Astrocyte (in vitro differentiated cells and primary cell): ENCODE measurements around the gene PARP8. TPM values are rescaled to one million over a fixed set of nuclear protein-coding genes. Genes with fewer than 3 reads are reported as not detected.

ENCODE experiments used
- DNase-seq: peaks from one replicate; pipeline ENCODE4 v3.0.0-alpha.2; 2010; ENCODE audit warnings: low read depth
- FAIRE-seq: peaks from 2 replicates; lab custom pipeline; 2011; peaks lifted over from hg19 to GRCh38; lab: Jason Lieb, UNC
- H2AFZ ChIP-seq: 2 replicates; pipeline ENCODE4 v1.6.0; 2012; ENCODE audit warnings: low read depth, low read length, inconsistent platforms
- H3K27ac ChIP-seq: 2 replicates; pipeline ENCODE4 v1.5.1; 2011; ENCODE audit warnings: low read depth, low read length, inconsistent platforms
- H3K27me3 ChIP-seq: 2 replicates; pipeline ENCODE4 v1.6.0; 2011; ENCODE audit warnings: low read length, inconsistent platforms; ENCODE audit not compliant: insufficient read depth
- H3K36me3 ChIP-seq: 2 replicates; pipeline ENCODE4 v1.5.1; 2011; ENCODE audit warnings: low read length, inconsistent platforms; ENCODE audit not compliant: insufficient read depth
- H3K4me1 ChIP-seq: 2 replicates; pipeline ENCODE4 v1.5.1; 2011; ENCODE audit warnings: low read length, inconsistent platforms; ENCODE audit not compliant: insufficient read depth
- H3K4me2 ChIP-seq: 2 replicates; pipeline ENCODE4 v1.6.0; 2012; ENCODE audit warnings: low read length, inconsistent platforms
- H3K4me3 ChIP-seq: 2 replicates; pipeline ENCODE4 v1.5.1; 2011; ENCODE audit warnings: low read depth, mild to moderate bottlenecking, low read length, inconsistent platforms; ENCODE audit not compliant: insufficient read depth
- H3K79me2 ChIP-seq: 2 replicates; pipeline ENCODE4 v1.6.0; 2012; ENCODE audit warnings: mild to moderate bottlenecking, low read length, inconsistent platforms; ENCODE audit not compliant: insufficient read depth
- H3K9ac ChIP-seq: 2 replicates; pipeline ENCODE4 v1.6.0; 2012; ENCODE audit warnings: mild to moderate bottlenecking, low read length, inconsistent platforms
- H3K9me3 ChIP-seq: 2 replicates; pipeline ENCODE4 v1.5.1; 2012; ENCODE audit warnings: low read depth, mild to moderate bottlenecking, low read length, inconsistent platforms; ENCODE audit not compliant: insufficient read depth
- H4K20me1 ChIP-seq: 2 replicates; pipeline ENCODE4 v1.6.0; 2012; ENCODE audit warnings: low read length, inconsistent platforms; ENCODE audit not compliant: insufficient read depth
- H3K27ac Mint-ChIP-seq: one replicate; pipeline ENCODE4 v1.8.0; 2021; ENCODE audit warnings: mild to moderate bottlenecking, mixed read lengths; ENCODE audit not compliant: unreplicated experiment
- H3K27me3 Mint-ChIP-seq: one replicate; pipeline ENCODE4 v1.8.0; 2021; ENCODE audit warnings: low read depth, mixed read lengths; ENCODE audit not compliant: unreplicated experiment
- H3K36me3 Mint-ChIP-seq: one replicate; pipeline ENCODE4 v1.8.0; 2021; ENCODE audit warnings: low read depth, mixed read lengths; ENCODE audit not compliant: unreplicated experiment
- H3K4me1 Mint-ChIP-seq: one replicate; pipeline ENCODE4 v1.8.0; 2021; ENCODE audit warnings: low read depth, mixed read lengths; ENCODE audit not compliant: unreplicated experiment
- H3K4me3 Mint-ChIP-seq: one replicate; pipeline ENCODE4 v1.8.0; 2021; ENCODE audit warnings: mild to moderate bottlenecking, moderate library complexity, mixed read lengths; ENCODE audit not compliant: unreplicated experiment
- H3K9me3 Mint-ChIP-seq: one replicate; pipeline ENCODE4 v1.8.0; 2021; ENCODE audit warnings: mild to moderate bottlenecking, mixed read lengths; ENCODE audit not compliant: unreplicated experiment
- CTCF ChIP-seq: IDR thresholded peaks from 2 replicates; pipeline ENCODE4 v1.5.1; 2011; ENCODE audit warnings: low read depth, mild to moderate bottlenecking, inconsistent platforms, low read length, moderate library complexity; ENCODE audit not compliant: insufficient read depth
- EZH2 ChIP-seq: IDR thresholded peaks from 2 replicates; pipeline ENCODE4 v1.6.1; 2012; ENCODE audit warnings: mild to moderate bottlenecking, low read length, inconsistent platforms; ENCODE audit not compliant: insufficient read depth
- total RNA-seq: library from RNA; stranded (reverse); gene quantifications from 2 replicates; pipeline ENCODE4 v1.2.1, GENCODE V29; 2021

PARP8 gene
- total RNA-seq, 1 donor from 2014 or later, result 36.1 TPM

GRCh38 chr5:50655067-50655809 lies 11.2 kb upstream of the PARP8 start:
- no peak overlapping the region for H3K4me3 Mint-ChIP-seq
- Histone ChIP-seq H3K27me3 (no peaks in the 10 kb centered on the region), H3K9ac (no peak overlapping the region), H3K79me2 (no peaks in the 10 kb centered on the region), H3K4me3 (no peak overlapping the region), H3K4me1 (no peaks in the 10 kb centered on the region), H2AFZ (no peak overlapping the region), H4K20me1 (no peaks in the 10 kb centered on the region), H3K36me3 (no peaks in the 10 kb centered on the region), H3K27ac (no peak overlapping the region), H3K4me2 (no peak overlapping the region), H3K9me3 (no peaks in the 10 kb centered on the region)
- H3K9me3 Mint-ChIP-seq, result peaks cover 2% of the 10 kb centered on the region
- H3K27me3 Mint-ChIP-seq, result no peaks in the 10 kb centered on the region
- no peak overlapping the region for H3K27ac Mint-ChIP-seq
- no peak for TF ChIP-seq EZH2
- DNase-seq (no peak), FAIRE-seq (no peak)
- H3K36me3 Mint-ChIP-seq, result no peaks in the 10 kb centered on the region
- H3K4me1 Mint-ChIP-seq, result no peaks in the 10 kb centered on the region

- H3K27ac ChIP-seq, result no peak overlapping the region
- Mint-ChIP-seq H3K27ac (no peak overlapping the region), H3K36me3 (no peaks in the 10 kb centered on the region), H3K4me1 (no peaks in the 10 kb centered on the region), H3K9me3 (peaks cover 2% of the 10 kb centered on the region), H3K27me3 (no peaks in the 10 kb centered on the region), H3K4me3 (no peak overlapping the region)
- H3K4me2 ChIP-seq, result no peak overlapping the region
- H3K4me3 ChIP-seq, result no peak overlapping the region
- TF ChIP-seq EZH2, result no peak
- no peak for TF ChIP-seq CTCF
- no peak overlapping the region for H3K9ac ChIP-seq
- H4K20me1 ChIP-seq, result no peaks in the 10 kb centered on the region
- H2AFZ ChIP-seq, result no peak overlapping the region
- H3K9me3 ChIP-seq, result no peaks in the 10 kb centered on the region
- no peak for DNase-seq
- no peaks in the 10 kb centered on the region for H3K79me2 ChIP-seq
- H3K36me3 ChIP-seq, result no peaks in the 10 kb centered on the region
- no peaks in the 10 kb centered on the region for H3K4me1 ChIP-seq
- FAIRE-seq, result no peak
- no peaks in the 10 kb centered on the region for H3K27me3 ChIP-seq
Measured at GRCh38 chr5:50655810-50656205, 10.6 kb upstream of the PARP8 start.

GRCh38 chr5:50657044-50657443 lies 9.4 kb upstream of the PARP8 start:
- Mint-ChIP-seq H3K27me3 (no peaks in the 10 kb centered on the region), H3K4me1 (no peaks in the 10 kb centered on the region), H3K27ac (no peak overlapping the region), H3K36me3 (no peaks in the 10 kb centered on the region), H3K4me3 (no peak overlapping the region), H3K9me3 (peaks cover 3% of the 10 kb centered on the region)
- Histone ChIP-seq H3K36me3 (no peaks in the 10 kb centered on the region), H4K20me1 (no peaks in the 10 kb centered on the region), H3K9me3 (no peaks in the 10 kb centered on the region), H3K27ac (no peak overlapping the region), H3K4me1 (no peaks in the 10 kb centered on the region), H3K9ac (no peak overlapping the region), H3K79me2 (no peaks in the 10 kb centered on the region), H3K27me3 (no peaks in the 10 kb centered on the region), H2AFZ (no peak overlapping the region), H3K4me2 (no peak overlapping the region), H3K4me3 (no peak overlapping the region)
- DNase-seq (no peak), FAIRE-seq (no peak)
- TF ChIP-seq CTCF (no peak), EZH2 (no peak)
